VCaP (cell line): ENCODE data around the gene ASAP3.

Source experiments
- H3K27ac ChIP-seq: fragments of 450-650 bp; 2 replicates; pipeline ENCODE4 v1.5.1; 2017
- TF ChIP-seq, protein P1 (sequence below): fragments of 450-650 bp; conservative IDR thresholded peaks from 2 replicates; pipeline ENCODE4 v1.5.1; 2017; ENCODE audit warnings: mild to moderate bottlenecking, moderate library complexity

ASAP3 gene

DNA sequence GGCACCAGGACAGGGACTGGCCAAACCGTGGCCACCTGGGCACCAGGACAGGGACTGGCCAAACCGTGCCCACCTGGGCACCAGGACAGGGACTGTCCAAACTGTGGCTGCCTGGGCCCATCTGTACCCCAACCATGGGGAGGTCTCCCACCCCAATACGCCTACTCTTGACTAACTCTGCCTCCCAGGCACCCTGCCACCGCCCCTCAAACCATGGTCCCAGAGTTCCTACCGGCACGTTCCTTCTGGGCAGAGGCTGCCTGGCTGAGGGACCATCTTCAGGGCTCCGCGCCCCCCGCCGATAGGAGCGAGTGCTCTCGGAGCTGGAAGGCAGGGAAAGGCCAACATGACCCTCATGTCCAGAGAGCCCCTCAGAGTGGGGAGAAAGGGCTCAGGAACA lies 53.2 kb downstream of the ASAP3 start:
- TF ChIP-seq, protein P1, sequence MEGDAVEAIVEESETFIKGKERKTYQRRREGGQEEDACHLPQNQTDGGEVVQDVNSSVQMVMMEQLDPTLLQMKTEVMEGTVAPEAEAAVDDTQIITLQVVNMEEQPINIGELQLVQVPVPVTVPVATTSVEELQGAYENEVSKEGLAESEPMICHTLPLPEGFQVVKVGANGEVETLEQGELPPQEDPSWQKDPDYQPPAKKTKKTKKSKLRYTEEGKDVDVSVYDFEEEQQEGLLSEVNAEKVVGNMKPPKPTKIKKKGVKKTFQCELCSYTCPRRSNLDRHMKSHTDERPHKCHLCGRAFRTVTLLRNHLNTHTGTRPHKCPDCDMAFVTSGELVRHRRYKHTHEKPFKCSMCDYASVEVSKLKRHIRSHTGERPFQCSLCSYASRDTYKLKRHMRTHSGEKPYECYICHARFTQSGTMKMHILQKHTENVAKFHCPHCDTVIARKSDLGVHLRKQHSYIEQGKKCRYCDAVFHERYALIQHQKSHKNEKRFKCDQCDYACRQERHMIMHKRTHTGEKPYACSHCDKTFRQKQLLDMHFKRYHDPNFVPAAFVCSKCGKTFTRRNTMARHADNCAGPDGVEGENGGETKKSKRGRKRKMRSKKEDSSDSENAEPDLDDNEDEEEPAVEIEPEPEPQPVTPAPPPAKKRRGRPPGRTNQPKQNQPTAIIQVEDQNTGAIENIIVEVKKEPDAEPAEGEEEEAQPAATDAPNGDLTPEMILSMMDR: no peak
- no peak overlapping the region for H3K27ac ChIP-seq

DNA sequence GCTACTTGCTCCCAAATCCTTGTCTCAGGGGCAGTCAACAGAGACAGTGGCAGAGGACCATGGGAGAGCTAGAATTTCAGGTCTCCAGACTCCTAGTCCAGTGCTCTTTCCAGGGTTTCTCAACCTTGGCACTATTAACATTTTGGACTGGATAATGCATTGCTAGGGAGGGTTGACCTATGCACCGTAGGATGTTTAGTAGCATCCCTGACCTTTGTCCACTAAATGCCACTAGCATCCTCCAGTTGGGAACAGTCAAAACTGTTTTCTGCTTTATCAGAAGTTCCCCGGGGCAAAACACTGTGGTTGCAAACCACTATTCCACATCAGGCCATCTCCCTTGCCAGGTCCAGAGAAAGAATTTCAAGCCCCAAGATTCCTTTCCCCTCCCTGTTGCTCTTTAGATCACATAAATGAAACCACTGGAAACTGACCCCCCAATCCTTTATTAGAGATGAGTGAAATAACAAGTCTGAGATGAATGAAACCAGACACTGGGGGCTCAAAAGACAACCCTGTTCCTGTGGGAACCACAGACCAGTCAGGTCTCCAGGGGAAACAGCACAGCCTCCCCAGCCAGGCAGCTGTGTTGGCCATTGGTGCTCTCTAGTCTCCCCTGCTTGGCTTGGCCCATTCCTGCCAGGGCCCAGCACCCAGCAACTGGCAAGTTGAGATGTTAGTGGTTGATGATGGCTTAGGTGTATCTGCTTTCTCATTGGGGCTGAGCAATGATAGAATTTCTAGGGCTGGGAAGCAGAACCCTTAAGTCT lies 55.7 kb downstream of the ASAP3 start:
- TF ChIP-seq, protein P1: no peak
- H3K27ac ChIP-seq: no peak overlapping the region

DNA sequence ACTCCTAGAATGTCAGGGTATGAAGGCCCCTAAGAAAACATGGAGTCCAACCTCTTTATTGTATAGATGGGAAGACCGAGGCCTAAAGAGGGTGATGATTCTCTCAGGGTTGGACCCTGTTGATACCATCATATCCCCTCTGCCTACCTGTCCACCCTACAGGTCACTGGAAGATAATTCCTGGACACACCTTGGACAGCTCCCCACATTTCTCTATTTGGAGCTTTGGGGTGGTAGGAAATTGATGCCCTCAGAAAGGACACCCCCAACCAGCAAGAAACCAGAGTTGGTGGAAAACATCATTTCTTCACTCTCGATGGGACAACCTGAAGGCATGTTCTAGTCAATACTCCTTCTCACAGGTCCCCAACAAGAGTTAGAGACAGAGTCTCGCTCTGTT lies 56.4 kb downstream of the ASAP3 start:
- H3K27ac ChIP-seq: no peak overlapping the region

DNA sequence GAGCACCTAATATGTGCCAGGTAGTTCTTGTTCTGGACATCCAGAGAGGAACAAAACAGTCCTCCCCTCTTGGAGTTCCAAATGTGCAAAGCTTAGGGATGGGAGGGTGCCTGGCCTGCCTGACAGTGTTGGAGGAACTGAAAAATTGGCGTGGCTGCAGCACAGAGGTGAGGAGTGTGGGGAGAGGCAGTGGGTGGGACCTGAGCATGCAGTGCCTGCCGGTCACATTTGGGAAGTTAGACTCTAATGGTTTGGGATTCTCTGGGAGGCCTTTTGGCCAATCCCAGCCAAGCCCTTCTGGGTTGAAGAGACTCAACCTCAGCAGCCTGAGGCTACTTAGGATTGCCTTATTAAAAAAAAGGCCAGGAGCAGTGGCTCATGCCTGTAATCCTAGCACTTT lies 57.2 kb downstream of the ASAP3 start:
- no peak overlapping the region for H3K27ac ChIP-seq
- TF ChIP-seq, protein P1: no peak

More for the DNA sequence above, 56.4 kb downstream of the ASAP3 start:
- TF ChIP-seq, protein P1: no peak

DNA sequence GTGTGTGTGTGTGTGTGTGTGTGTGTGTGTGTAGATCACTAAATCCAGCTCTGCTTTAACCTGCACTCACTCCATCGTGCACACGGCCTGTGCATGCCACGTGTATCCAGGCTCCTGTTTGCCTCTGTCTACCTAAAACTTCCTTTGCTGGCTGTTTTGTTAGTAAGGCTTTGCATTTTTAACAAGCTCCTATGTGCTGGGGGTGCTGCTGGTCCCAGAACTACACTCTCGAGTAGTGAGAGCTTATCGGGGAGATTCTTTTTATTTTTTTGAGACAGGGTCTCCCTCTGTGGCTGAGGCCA lies 58.8 kb downstream of the ASAP3 start:
- TF ChIP-seq, protein P1: no peak
- H3K27ac ChIP-seq: peak overlapping the region; percentile 96

DNA sequence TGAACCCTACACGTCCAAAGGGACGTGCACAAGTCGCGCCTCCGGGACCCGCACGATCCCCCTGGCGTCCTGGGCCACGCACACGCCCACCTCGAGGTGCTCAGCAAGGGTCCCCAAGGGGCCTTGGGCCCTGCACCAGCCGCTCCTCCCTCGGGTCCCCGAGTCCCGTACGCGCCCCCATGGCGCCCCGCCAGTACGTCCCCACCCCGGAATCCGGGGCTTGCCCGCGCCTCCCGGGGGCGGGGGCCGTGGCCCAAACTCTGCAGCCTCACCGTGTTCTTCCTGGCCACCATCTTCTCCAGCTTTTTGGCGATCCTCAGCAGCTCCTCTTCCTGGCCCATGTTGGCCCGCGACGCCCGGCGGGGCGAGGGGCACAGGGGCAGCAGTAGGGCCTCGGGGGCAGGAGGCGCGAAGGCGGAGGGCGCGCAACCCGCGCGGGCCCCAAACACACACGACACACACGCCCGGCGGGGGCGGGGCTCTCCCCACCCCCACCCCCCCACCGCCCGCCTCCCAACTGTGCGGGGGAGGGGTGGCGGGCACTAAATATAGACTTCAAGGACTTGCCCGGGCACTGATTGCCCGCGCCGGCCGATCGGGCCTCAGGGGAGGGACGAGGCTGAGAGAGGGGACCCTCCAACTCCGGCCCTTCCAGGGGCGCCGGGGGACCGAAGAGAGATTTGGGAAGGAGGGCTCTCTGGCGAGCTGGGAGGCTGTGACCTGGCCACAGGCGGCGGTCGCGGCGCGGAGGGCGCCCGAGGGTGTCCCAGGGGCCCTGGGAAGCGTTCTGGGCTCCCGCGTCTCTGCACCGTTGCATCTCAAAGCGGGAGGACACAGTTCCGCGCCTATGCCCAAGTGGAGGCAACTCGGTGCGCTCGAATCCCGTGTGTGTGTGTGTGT lies 59.4 kb downstream of the ASAP3 start, which contains the start of gene TCEA3:
Gene TCEA3 (minus strand): TSS at position 456 of the 900 bp plus-strand sequence. CDS start 115 bp downstream, at position 341.
- TF ChIP-seq, protein P1: 0 out of 2 replicates have a peak, but pooled peaks have one; percentile 14
- H3K27ac ChIP-seq: peak within 1 kb of the TSS; percentile 96
